CD14-positive monocyte (primary cell): Measurements from ENCODE around the gene TCTN1. TPM values are rescaled to one million over a fixed set of nuclear protein-coding genes. Genes with fewer than 3 reads are reported as not detected.

Experiments used
- DNase-seq, 3 donors: peaks; one replicate each; pipeline ENCODE4 v3.0.0-alpha.2; 2011 to 2022
- H2AFZ ChIP-seq: 2 replicates; pipeline ENCODE4 v1.6.0; 2012; ENCODE audit warnings: mild to moderate bottlenecking, low read depth, low read length, inconsistent platforms; ENCODE audit not compliant: insufficient read depth, poor library complexity, severe bottlenecking
- H3K27ac ChIP-seq, 2 donors: 1 replicate in 1 of 2; 2 replicates in 1 of 2; pipeline ENCODE4 v1.5.1; 2012 to 2013; ENCODE audit warnings: low read length in 2 of 2, control low read depth in 1 of 2, inconsistent platforms in 1 of 2, low read depth in 1 of 2, mild to moderate bottlenecking in 1 of 2
- H3K27me3 ChIP-seq, 2 donors: one replicate each; pipeline versions ENCODE4 v1.6.0 to v1.6.1; 2011 to 2013; ENCODE audit warnings: low read length in 2 of 2; ENCODE audit not compliant: control insufficient read depth in 2 of 2, insufficient read depth in 2 of 2
- H3K36me3 ChIP-seq, 2 donors: replicated peaks in 1 of 2; 1 replicate in 1 of 2; 2 replicates in 1 of 2; pipeline versions ENCODE4 v1.5.1 to v1.6.1; 2012 to 2013; ENCODE audit warnings: low read length in 2 of 2, control low read depth in 1 of 2, inconsistent platforms in 1 of 2, mild to moderate bottlenecking in 1 of 2; ENCODE audit not compliant: insufficient read depth in 2 of 2, control insufficient read depth in 1 of 2
- H3K4me1 ChIP-seq, 2 donors: 1 replicate in 1 of 2; 2 replicates in 1 of 2; pipeline versions ENCODE4 v1.5.1 to v1.6.1; 2012 to 2013; ENCODE audit warnings: low read length in 2 of 2, control low read depth in 1 of 2, inconsistent platforms in 1 of 2, mild to moderate bottlenecking in 1 of 2, moderate library complexity in 1 of 2; ENCODE audit not compliant: insufficient read depth in 2 of 2, control insufficient read depth in 1 of 2
- H3K4me2 ChIP-seq: replicated peaks from 2 replicates; pipeline ENCODE3; 2012; ENCODE audit warnings: low read length, moderate library complexity, mild to moderate bottlenecking; ENCODE audit not compliant: poor library complexity, severe bottlenecking; ENCODE audit errors: extremely low read depth
- H3K4me3 ChIP-seq, 3 experiments: fragments of 200-600 bp in 1 of 3; sonication (generic) in 1 of 3; replicated peaks in 1 of 3; 1 replicate in 2 of 3; 2 replicates in 1 of 3; pipeline ENCODE4 v1.5.1; 2011 to 2013; ENCODE audit warnings: low read length in 3 of 3, mild to moderate bottlenecking in 3 of 3, control low read depth in 2 of 3, low read depth in 2 of 3, inconsistent platforms in 1 of 3, moderate library complexity in 1 of 3
- H3K79me2 ChIP-seq: 2 replicates; pipeline ENCODE4 v1.6.0; 2012; ENCODE audit warnings: mild to moderate bottlenecking, control low read depth, inconsistent platforms, low read length, moderate library complexity; ENCODE audit not compliant: insufficient read depth
- H3K9ac ChIP-seq: 2 replicates; pipeline ENCODE4 v1.6.0; 2017; ENCODE audit warnings: low read length, mild to moderate bottlenecking; ENCODE audit not compliant: insufficient read depth, poor library complexity, severe bottlenecking
- H3K9me3 ChIP-seq, 2 donors: replicated peaks in 1 of 2; 1 replicate in 1 of 2; 2 replicates in 1 of 2; pipeline versions ENCODE4 v1.5.1 to v1.6.1; 2012 to 2013; ENCODE audit warnings: low read length in 2 of 2, control low read depth in 1 of 2; ENCODE audit not compliant: control insufficient read depth in 1 of 2, insufficient read depth in 1 of 2
- H4K20me1 ChIP-seq: 2 replicates; pipeline ENCODE4 v1.6.0; 2012; ENCODE audit warnings: mild to moderate bottlenecking, low read length, control low read depth, moderate library complexity; ENCODE audit not compliant: insufficient read depth
- H3K27ac Mint-ChIP-seq, 7 donors: one replicate each; pipeline ENCODE4 v1.8.0; 2020; ENCODE audit warnings: mild to moderate bottlenecking in 7 of 7, mixed read lengths in 7 of 7, moderate library complexity in 6 of 7, inconsistent platforms in 2 of 7
- H3K27me3 Mint-ChIP-seq, 3 donors: one replicate each; pipeline ENCODE4 v1.8.0; 2021 to 2022; ENCODE audit warnings: low read depth in 3 of 3, mild to moderate bottlenecking in 3 of 3, mixed read lengths in 3 of 3, moderate library complexity in 3 of 3, inconsistent platforms in 1 of 3
- H3K36me3 Mint-ChIP-seq, 2 donors: one replicate each; pipeline ENCODE4 v1.8.0; 2020; ENCODE audit warnings: mixed read lengths in 2 of 2, inconsistent platforms in 1 of 2, mild to moderate bottlenecking in 1 of 2
- H3K4me1 Mint-ChIP-seq: one replicate; pipeline ENCODE4 v1.8.0; 2020; ENCODE audit warnings: mild to moderate bottlenecking, mixed read lengths
- H3K4me3 Mint-ChIP-seq, 2 donors: one replicate each; pipeline ENCODE4 v1.8.0; 2020; ENCODE audit warnings: mild to moderate bottlenecking in 2 of 2, mixed read lengths in 2 of 2, moderate library complexity in 1 of 2
- H3K9me3 Mint-ChIP-seq, 7 donors: one replicate each; pipeline ENCODE4 v1.8.0; 2020 to 2022; ENCODE audit warnings: mixed read lengths in 7 of 7, mild to moderate bottlenecking in 6 of 7, moderate library complexity in 6 of 7, inconsistent platforms in 2 of 7
- CTCF ChIP-seq: fragments of 200-600 bp; IDR thresholded peaks from one replicate; pipeline ENCODE4 v1.8.0; 2022; ENCODE audit warnings: antibody characterized with exemption, mild to moderate bottlenecking
- WGBS: methylation state at CpG from one replicate; pipeline ENCODE4 v1.1.5; 2013; ENCODE audit warnings: missing lambda C conversion rate; ENCODE audit not compliant: insufficient coverage; 5-methylcytosine and 5-hydroxymethylcytosine counted together
- intact Hi-C, 2 donors: fragments of 100-400 bp; cut with micrococcal nuclease; formaldehyde crosslinking; loops; one replicate each; pipeline versions ENCODE4 v1.15.0 to v1.15.1; 2023
- polyA plus RNA-seq, 3 donors: library from polyadenylated mRNA; depleted of rRNA in 1 of 3; unstranded in 2 of 3; stranded (reverse) in 1 of 3; fragments of 300-500 nt in 2 of 3; fragments of >200 nt in 1 of 3; fragmentation: Illumina TruSeq in 2 of 3; gene quantifications; 1 replicate in 2 of 3; 2 replicates in 1 of 3; pipeline ENCODE4 v1.2.3, GENCODE V29; 2012 to 2021

TCTN1 gene
- polyA plus RNA-seq, 3 donors, result 4.0 to 6.1 (median 4.5) TPM

DNA sequence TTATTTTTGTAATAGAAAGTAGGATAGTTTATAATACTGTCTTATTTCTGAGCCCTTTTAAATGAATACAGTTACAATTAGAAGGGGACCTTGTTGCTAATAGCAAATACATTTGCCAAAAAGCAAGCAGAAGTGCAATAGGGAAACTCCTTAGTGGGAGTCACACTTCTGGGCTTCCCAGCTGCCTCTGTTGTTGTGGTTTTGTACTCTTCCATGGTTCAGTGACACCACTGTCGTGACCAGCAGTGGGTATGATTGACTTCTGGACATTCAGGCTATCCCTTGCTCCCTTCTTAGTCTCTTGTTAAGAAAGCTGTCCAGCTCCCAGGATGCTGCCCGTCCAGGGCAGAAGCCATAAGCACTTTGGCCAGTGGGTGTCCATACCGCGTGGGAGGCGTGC lies 22.6 kb downstream of the TCTN1 start:
- 86% methylated on average over 1 of the region's 5 CpGs for WGBS
- no peak overlapping the region for H2AFZ ChIP-seq
- no peak overlapping the region for H3K27ac ChIP-seq
- no peak overlapping the region for H3K4me2 ChIP-seq
- H3K4me3 ChIP-seq, result no peak overlapping the region
- H3K4me1 ChIP-seq, result peaks cover 27 to 37% of the 10 kb centered on the region in 2 donors
- no peak overlapping the region for H3K27ac Mint-ChIP-seq
- no peaks in the 10 kb centered on the region for H4K20me1 ChIP-seq
- H3K79me2 ChIP-seq, result no peaks in the 10 kb centered on the region
- no peaks in the 10 kb centered on the region for H3K27me3 ChIP-seq
- no peak overlapping the region for H3K9ac ChIP-seq
- no peaks in the 10 kb centered on the region for H3K36me3 Mint-ChIP-seq
- intact Hi-C loops, result no loop called here
- no peaks in the 10 kb centered on the region for H3K9me3 ChIP-seq
- no peak overlapping the region for H3K4me3 Mint-ChIP-seq
- H3K4me1 Mint-ChIP-seq, result peaks cover 45% of the 10 kb centered on the region
- H3K27me3 Mint-ChIP-seq, result peaks cover 0 to 5% (median 4%) of the 10 kb centered on the region in 3 donors
- peak in 1 of 3 donors; percentile 79 for DNase-seq
- no peaks in the 10 kb centered on the region for H3K36me3 ChIP-seq
- TF ChIP-seq CTCF, result no peak
- H3K9me3 Mint-ChIP-seq, result peaks cover 0 to 4% (median 0%) of the 10 kb centered on the region in 7 donors

DNA sequence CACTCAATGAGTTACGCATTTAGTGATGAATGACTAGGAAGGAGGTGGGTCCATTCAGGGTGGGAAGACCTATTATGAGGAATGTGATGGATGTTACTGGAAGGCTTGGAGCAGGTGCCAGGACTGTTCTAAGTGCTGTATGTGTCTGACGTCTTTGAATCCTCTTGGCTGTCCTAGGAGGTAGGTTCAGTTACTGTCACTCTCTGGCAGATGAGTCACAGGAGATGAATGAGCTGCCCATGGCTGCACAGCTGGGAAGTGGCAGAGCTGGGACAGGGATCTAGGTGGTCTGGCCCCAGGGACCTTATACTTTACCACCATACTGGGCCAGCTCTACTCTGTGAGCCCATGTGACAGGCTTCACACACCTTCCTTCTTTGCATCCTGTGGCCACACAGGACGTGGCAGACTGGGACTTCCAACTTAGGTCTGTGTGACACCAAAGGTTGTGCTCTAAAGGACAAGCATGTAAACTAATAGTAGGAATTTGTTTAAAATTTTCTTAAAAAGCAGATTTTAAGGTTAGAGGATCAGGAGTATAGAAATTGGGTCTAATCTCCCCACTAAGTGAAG lies 24.0 kb downstream of the TCTN1 start:
- peaks cover 45% of the 10 kb centered on the region for H3K4me1 Mint-ChIP-seq
- Histone ChIP-seq H3K9me3 (no peaks in the 10 kb centered on the region), H3K4me1 (peaks cover 27 to 37% of the 10 kb centered on the region in 2 donors), H3K79me2 (no peaks in the 10 kb centered on the region), H4K20me1 (no peaks in the 10 kb centered on the region), H3K4me2 (no peak overlapping the region), H3K9ac (no peak overlapping the region), H3K27ac (no peak overlapping the region), H3K4me3 (no peak overlapping the region), H2AFZ (no peak overlapping the region), H3K27me3 (no peaks in the 10 kb centered on the region), H3K36me3 (no peaks in the 10 kb centered on the region)
- WGBS, result 93% methylated on average over 3 of the region's 3 CpGs
- H3K27me3 Mint-ChIP-seq, result peaks cover 0 to 7% (median 4%) of the 10 kb centered on the region in 3 donors
- no peak for TF ChIP-seq CTCF
- no peak overlapping the region for H3K4me3 Mint-ChIP-seq
- no peaks in the 10 kb centered on the region for H3K36me3 Mint-ChIP-seq
- H3K9me3 Mint-ChIP-seq, result peaks cover 0 to 4% (median 0%) of the 10 kb centered on the region in 7 donors
- intact Hi-C loops, result no loop called here
- DNase-seq, result peak in 1 of 3 donors; percentile 46
- H3K27ac Mint-ChIP-seq, result peak overlapping the region in 1 of 7 donors; percentile 46
